GM12892 (cell line): Measurements from ENCODE around the gene FBXL2.

Experiments
- DNase-seq: peaks from one replicate; pipeline ENCODE4 v3.0.0; 2011; ENCODE audit not compliant: insufficient read length
- FAIRE-seq: peaks from 2 replicates; lab custom pipeline; 2011; peaks lifted over from hg19 to GRCh38; lab: Jason Lieb, UNC
- POLR2A ChIP-seq: IDR thresholded peaks from 2 replicates; pipeline ENCODE4 v1.6.1; 2011; ENCODE audit warnings: low read depth, low read length, control low read depth
- POLR2AphosphoS5 ChIP-seq: IDR thresholded peaks from 2 replicates; pipeline ENCODE4 v1.6.1; 2011; ENCODE audit warnings: low read depth, low read length, control low read depth
- TAF1 ChIP-seq: IDR thresholded peaks from 2 replicates; pipeline ENCODE4 v1.6.1; 2011; ENCODE audit warnings: low read depth, mild to moderate bottlenecking, control low read depth, low read length, borderline replicate concordance

FBXL2 gene

GRCh38 chr3:33373082-33373437 lies 95.8 kb downstream of the FBXL2 start:
- TF ChIP-seq POLR2AphosphoS5 = no peak
- TF ChIP-seq TAF1 = no peak
- TF ChIP-seq POLR2A = no peak
- FAIRE-seq = no peak
- no peak for DNase-seq

- TF ChIP-seq POLR2A = no peak
- TF ChIP-seq POLR2AphosphoS5 = no peak
- no peak for TF ChIP-seq TAF1
- DNase-seq (no peak), FAIRE-seq (no peak)
Observed at GRCh38 chr3:33377489-33377888, 100.2 kb downstream of the FBXL2 start.

- FAIRE-seq = no peak
Observed at GRCh38 chr3:33377931-33378330, 100.7 kb downstream of the FBXL2 start.

GRCh38 chr3:33380653-33381052 lies 103.4 kb downstream of the FBXL2 start:
- FAIRE-seq (no peak), DNase-seq (no peak)
- TF ChIP-seq POLR2AphosphoS5 (no peak), TAF1 (no peak), POLR2A (no peak)

More at GRCh38 chr3:33377931-33378330, 100.7 kb downstream of the FBXL2 start:
- no peak for TF ChIP-seq TAF1
- TF ChIP-seq POLR2A = no peak
- no peak for TF ChIP-seq POLR2AphosphoS5
- no peak for DNase-seq

GRCh38 chr3:33383951-33384350 lies 106.7 kb downstream of the FBXL2 start:
- FAIRE-seq (no peak), DNase-seq (no peak)
- TF ChIP-seq TAF1 (no peak), POLR2A (no peak), POLR2AphosphoS5 (no peak)

- no peak for FAIRE-seq
- DNase-seq = no peak
- no peak for TF ChIP-seq POLR2AphosphoS5
- no peak for TF ChIP-seq TAF1
- no peak for TF ChIP-seq POLR2A
Observed at GRCh38 chr3:33385423-33385822, 108.2 kb downstream of the FBXL2 start.

GRCh38 chr3:33386631-33387030 lies 109.4 kb downstream of the FBXL2 start:
- FAIRE-seq (no peak), DNase-seq (no peak)
- no peak for TF ChIP-seq TAF1
- TF ChIP-seq POLR2AphosphoS5 = no peak
- no peak for TF ChIP-seq POLR2A

GRCh38 chr3:33388374-33389100 lies 111.3 kb downstream of the FBXL2 start:
- no peak for DNase-seq
- TF ChIP-seq POLR2A (no peak), TAF1 (no peak)
- FAIRE-seq = no peak

GRCh38 chr3:33389908-33390307 lies 112.7 kb downstream of the FBXL2 start:
- TF ChIP-seq TAF1 = no peak
- TF ChIP-seq POLR2A = no peak
- no peak for TF ChIP-seq POLR2AphosphoS5
- FAIRE-seq = no peak
- no peak for DNase-seq

GRCh38 chr3:33391255-33391995 lies 114.2 kb downstream of the FBXL2 start:
- FAIRE-seq (no peak), DNase-seq (no peak)
- TF ChIP-seq TAF1 (no peak), POLR2A (no peak), POLR2AphosphoS5 (no peak)

- FAIRE-seq (no peak), DNase-seq (no peak)
- no peak for TF ChIP-seq TAF1
- TF ChIP-seq POLR2A = no peak
- no peak for TF ChIP-seq POLR2AphosphoS5
Observed at GRCh38 chr3:33392144-33392543, 114.9 kb downstream of the FBXL2 start.

GRCh38 chr3:33392703-33393125 lies 115.5 kb downstream of the FBXL2 start:
- no peak for FAIRE-seq
- no peak for TF ChIP-seq POLR2AphosphoS5
- no peak for TF ChIP-seq POLR2A
- no peak for TF ChIP-seq TAF1
- no peak for DNase-seq
